CD4-positive, alpha-beta T cell treated with Interleukin-15 for 1 hour (primary cell): ENCODE data around the gene COG5.

ENCODE experiments used
- DNase-seq: peaks from one replicate; pipeline ENCODE4 v3.0.0-alpha.2; 2020

COG5 gene

GRCh38 chr7:107505362-107505761 lies 58.4 kb downstream of the COG5 start:
- no peak for DNase-seq

- DNase-seq, result no peak
Observed at GRCh38 chr7:107503687-107504086, 60.0 kb downstream of the COG5 start.

GRCh38 chr7:107502797-107503196 lies 60.9 kb downstream of the COG5 start:
- no peak for DNase-seq

GRCh38 chr7:107502154-107502553 lies 61.6 kb downstream of the COG5 start:
- DNase-seq, result no peak

GRCh38 chr7:107501593-107501992 lies 62.1 kb downstream of the COG5 start:
- no peak for DNase-seq

- no peak for DNase-seq
Observed at GRCh38 chr7:107499731-107500130, 64.0 kb downstream of the COG5 start.

GRCh38 chr7:107495516-107495915 lies 68.2 kb downstream of the COG5 start:
- no peak for DNase-seq

GRCh38 chr7:107494884-107495283 lies 68.8 kb downstream of the COG5 start:
- DNase-seq, result no peak

GRCh38 chr7:107494315-107494751 lies 69.4 kb downstream of the COG5 start:
- no peak for DNase-seq

GRCh38 chr7:107492875-107493274 lies 70.8 kb downstream of the COG5 start:
- no peak for DNase-seq

- no peak for DNase-seq
Observed at GRCh38 chr7:107486041-107486440, 77.7 kb downstream of the COG5 start.

GRCh38 chr7:107482571-107482970 lies 81.1 kb downstream of the COG5 start:
- DNase-seq, result no peak

GRCh38 chr7:107480932-107481331 lies 82.8 kb downstream of the COG5 start:
- no peak for DNase-seq

GRCh38 chr7:107479303-107479702 lies 84.4 kb downstream of the COG5 start:
- DNase-seq, result no peak

- DNase-seq, result no peak
Observed at GRCh38 chr7:107474104-107474521, 89.6 kb downstream of the COG5 start.

- no peak for DNase-seq
Observed at GRCh38 chr7:107472116-107472515, 91.6 kb downstream of the COG5 start.

GRCh38 chr7:107471292-107472070 lies 92.2 kb downstream of the COG5 start:
- DNase-seq, result no peak

GRCh38 chr7:107469929-107470328 lies 93.8 kb downstream of the COG5 start, which contains the start of gene GPR22:
Gene GPR22, plus strand, starts transcription at chr7:107470057. Its CDS starts 4,004 bp downstream, at chr7:107474061.
- DNase-seq, result no peak

- no peak for DNase-seq
Observed at GRCh38 chr7:107468824-107469223, 94.9 kb downstream of the COG5 start.

- no peak for DNase-seq
Observed at GRCh38 chr7:107467972-107468371, 95.7 kb downstream of the COG5 start.

- no peak for DNase-seq
Observed at GRCh38 chr7:107464666-107465226, 99.0 kb downstream of the COG5 start.

GRCh38 chr7:107463139-107464078 lies 100.3 kb downstream of the COG5 start:
- peak; percentile 46 for DNase-seq

GRCh38 chr7:107461938-107462533 lies 101.7 kb downstream of the COG5 start:
- no peak for DNase-seq
